ENCODE results near the gene HFE. TPM values are rescaled to one million over a fixed set of nuclear protein-coding genes. Genes with fewer than 3 reads are reported as not detected.

HFE gene
- total and polyA plus RNA-seq, 2 of the 13 experiments (the other 11 are each of a cell fraction or from before 2014, with no cell fraction given): 3.7 to 6.3 TPM

DNA sequence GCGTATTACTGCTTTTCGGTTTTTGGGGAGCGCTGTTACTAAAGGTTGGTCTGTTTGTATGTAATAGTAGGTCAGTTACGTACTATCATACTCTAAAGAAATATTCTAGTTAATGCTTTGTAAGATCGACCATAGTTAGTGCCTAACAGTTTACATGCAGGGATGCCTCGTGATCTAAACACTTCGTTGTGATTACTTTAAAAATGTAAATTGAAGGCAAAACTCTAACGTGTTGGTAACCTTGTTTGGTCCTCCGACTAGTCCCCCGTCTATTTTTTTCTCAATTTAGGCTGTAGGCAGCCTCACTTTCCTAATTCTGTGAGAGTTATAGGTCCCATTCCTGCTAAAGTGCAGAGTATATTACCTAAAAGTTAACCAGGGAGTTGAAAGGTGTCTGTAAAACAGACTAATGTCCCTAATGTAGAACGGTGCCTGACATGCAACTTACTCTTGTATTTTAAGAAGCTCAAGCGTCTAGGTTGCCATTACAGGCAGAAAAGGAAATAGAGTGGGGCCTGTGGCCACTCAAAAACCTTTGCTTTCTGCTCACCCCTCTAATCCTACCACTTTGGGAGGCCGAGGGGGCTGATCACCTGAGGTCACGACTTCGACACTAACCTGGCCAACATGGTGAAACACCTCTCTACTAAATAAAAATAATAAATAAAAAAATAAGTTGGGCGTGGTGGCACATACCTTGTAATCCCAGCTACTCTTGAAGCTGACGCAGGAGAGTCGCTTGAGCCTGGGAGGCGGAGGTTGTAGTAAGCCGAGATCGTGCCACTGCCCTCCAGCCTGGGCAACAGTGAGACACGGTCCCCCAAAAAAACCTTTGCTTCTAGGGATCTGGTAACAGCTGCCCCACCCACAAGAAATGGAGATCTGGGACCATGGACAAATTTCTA lies 37.8 kb downstream of the HFE start (continued):
- TF ChIP-seq, protein P1, sequence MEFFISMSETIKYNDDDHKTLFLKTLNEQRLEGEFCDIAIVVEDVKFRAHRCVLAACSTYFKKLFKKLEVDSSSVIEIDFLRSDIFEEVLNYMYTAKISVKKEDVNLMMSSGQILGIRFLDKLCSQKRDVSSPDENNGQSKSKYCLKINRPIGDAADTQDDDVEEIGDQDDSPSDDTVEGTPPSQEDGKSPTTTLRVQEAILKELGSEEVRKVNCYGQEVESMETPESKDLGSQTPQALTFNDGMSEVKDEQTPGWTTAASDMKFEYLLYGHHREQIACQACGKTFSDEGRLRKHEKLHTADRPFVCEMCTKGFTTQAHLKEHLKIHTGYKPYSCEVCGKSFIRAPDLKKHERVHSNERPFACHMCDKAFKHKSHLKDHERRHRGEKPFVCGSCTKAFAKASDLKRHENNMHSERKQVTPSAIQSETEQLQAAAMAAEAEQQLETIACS (CRISPR knock-in tag; IDR thresholded peaks at IDR 0.05): no peak
- no peak for TF ChIP-seq MEIS2 (CRISPR knock-in tag; IDR thresholded peaks at IDR 0.05)
- TF ChIP-seq, protein P2, sequence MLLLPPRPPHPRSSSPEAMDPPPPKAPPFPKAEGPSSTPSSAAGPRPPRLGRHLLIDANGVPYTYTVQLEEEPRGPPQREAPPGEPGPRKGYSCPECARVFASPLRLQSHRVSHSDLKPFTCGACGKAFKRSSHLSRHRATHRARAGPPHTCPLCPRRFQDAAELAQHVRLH (CRISPR knock-in tag; IDR thresholded peaks at IDR 0.05; ENCODE audit: borderline replicate concordance, low read depth): 0 out of 2 replicates have a peak, but pooled peaks have one; percentile 7

DNA sequence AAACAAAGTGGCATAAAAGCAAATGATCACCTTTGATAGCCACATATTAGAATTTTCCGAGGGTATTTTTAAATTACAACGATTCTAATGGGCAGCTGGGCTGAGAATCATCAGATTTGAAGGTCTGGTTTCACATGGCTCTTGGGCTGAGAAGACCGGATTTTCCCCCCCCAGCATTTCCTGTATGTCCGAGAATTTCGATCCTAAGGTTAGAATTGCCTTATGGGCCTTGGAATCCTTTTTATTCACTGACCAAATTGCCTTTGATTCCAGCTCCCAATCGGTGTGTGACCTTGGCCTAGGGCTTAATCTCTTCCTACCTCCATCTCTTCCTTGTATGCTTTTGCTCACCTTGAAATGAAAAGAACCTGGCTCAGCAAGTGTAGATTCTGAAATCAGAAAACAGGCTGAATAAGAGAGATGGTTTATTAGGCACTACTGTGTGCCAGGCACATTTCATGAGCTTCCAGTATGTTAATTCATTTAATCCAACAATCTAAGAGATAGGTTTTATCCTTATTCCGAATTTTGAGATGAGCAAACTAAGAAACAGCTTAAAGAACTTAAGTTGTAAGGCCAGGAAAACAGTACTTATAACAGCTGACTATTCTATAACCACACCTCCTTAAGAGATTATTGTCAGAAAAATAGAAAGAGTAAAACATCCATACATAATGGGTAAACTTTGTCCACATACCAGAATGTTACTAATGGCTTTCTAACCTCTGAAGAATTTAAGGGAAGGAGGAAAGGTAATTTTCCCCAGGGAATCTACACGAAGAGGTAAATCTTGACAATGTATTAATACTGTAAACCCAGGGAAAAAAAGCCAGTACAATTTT lies 39.4 kb downstream of the HFE start:
- 16% methylated on average over 8 of the region's 8 CpGs for WGBS (ENCODE audit: low lambda C conversion rate)
- Histone ChIP-seq H2AFZ (ENCODE audit: low read length) (no peak overlapping the region), H3K36me3 (replicated peaks in 1 of 2; ENCODE audit: control insufficient read depth in 1 of 2, insufficient read depth in 2 of 2, low read length in 2 of 2) (peaks cover 1 to 8% of the 10 kb centered on the region in 2 experiments; a peak in 4 of 5 replicates), H3K79me2 (ENCODE audit: insufficient read depth, low read length) (peaks cover 41% of the 10 kb centered on the region), H3K4me1 (ENCODE audit: insufficient read depth, low read length) (peaks cover 35% of the 10 kb centered on the region), H3K4me2 (ENCODE audit: low read depth, low read length) (peak overlapping the region; percentile 82), H3K9ac (ENCODE audit: insufficient read depth, low read depth, low read length) (peak overlapping the region; percentile 92), H3K27ac (ENCODE audit: extremely low read length, insufficient read depth, low read length) (peak overlapping the region; percentile 93), H4K20me1 (ENCODE audit: insufficient read depth, low read length) (peaks cover 20% of the 10 kb centered on the region), H3K27me3 (ENCODE audit: control insufficient read depth in 1 of 2, insufficient read depth in 2 of 2, low read length in 2 of 2) (no peaks in the 10 kb centered on the region; a peak in 2 of 5 replicates), H3K9me3 (ENCODE audit: low read length) (no peaks in the 10 kb centered on the region), H3K4me3 (replicated peaks in 1 of 3; ENCODE audit: insufficient read depth in 1 of 3, low read depth in 2 of 3, low read length in 3 of 3) (peak overlapping the region; percentile 83 to 99 (median 85))
- intact Hi-C loops (cut with micrococcal nuclease; ENCODE audit: unreplicated experiment) (no loop called here), in situ Hi-C loops (cut with HindIII; ENCODE audit: extremely low pct_ligation_motif_present, low pct_unique_long_range_greater_than_20kb) (no loop called here)
- ATAC-seq (no peak), DNase-seq (ENCODE audit: low spot score) (no peak), FAIRE-seq (no peak)
- TSS peak; percentile 4 for BruUV-seq (replicated peaks)
- ChIA-PET CTCF (ENCODE audit: low intra/inter-chr PET ratio, low total read pairs) (no interaction called here), POLR2A (interaction anchor here (1.0 to 6.4 kb wide), 18 partner anchors 10 to 196 kb away, joined by 3 to 621 read pairs (median 8); a partner anchor contains a TSS)
- TF ChIP-seq SIX4 (CRISPR knock-in tag; IDR thresholded peaks at IDR 0.05): no peak
- TF ChIP-seq POLR2AphosphoS5 (IDR thresholded peaks at IDR 0.05; ENCODE audit: low read depth, low read length): peak; percentile 7; the same call in 1 of the 2 replicates
- TF ChIP-seq, protein P3, sequence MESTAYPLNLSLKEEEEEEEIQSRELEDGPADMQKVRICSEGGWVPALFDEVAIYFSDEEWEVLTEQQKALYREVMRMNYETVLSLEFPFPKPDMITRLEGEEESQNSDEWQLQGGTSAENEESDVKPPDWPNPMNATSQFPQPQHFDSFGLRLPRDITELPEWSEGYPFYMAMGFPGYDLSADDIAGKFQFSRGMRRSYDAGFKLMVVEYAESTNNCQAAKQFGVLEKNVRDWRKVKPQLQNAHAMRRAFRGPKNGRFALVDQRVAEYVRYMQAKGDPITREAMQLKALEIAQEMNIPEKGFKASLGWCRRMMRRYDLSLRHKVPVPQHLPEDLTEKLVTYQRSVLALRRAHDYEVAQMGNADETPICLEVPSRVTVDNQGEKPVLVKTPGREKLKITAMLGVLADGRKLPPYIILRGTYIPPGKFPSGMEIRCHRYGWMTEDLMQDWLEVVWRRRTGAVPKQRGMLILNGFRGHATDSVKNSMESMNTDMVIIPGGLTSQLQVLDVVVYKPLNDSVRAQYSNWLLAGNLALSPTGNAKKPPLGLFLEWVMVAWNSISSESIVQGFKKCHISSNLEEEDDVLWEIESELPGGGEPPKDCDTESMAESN (CRISPR knock-in tag; conservative IDR thresholded peaks at IDR 0.05): no peak
- no peak for TF ChIP-seq SMC3 (IDR thresholded peaks at IDR 0.05; ENCODE audit: low read length)
- no peak for TF ChIP-seq RORA (CRISPR knock-in tag; IDR thresholded peaks at IDR 0.05)
- no peak for TF ChIP-seq GLI4 (CRISPR knock-in tag; IDR thresholded peaks at IDR 0.05; ENCODE audit: borderline replicate concordance)
- TF ChIP-seq KDM5A (IDR thresholded peaks at IDR 0.05; ENCODE audit: borderline replicate concordance, low read length): peak; percentile 40; the same call in 1 of the 2 replicates
- TF ChIP-seq ZNF746 (CRISPR knock-in tag; IDR thresholded peaks at IDR 0.05): no peak
- TF ChIP-seq, protein P4, sequence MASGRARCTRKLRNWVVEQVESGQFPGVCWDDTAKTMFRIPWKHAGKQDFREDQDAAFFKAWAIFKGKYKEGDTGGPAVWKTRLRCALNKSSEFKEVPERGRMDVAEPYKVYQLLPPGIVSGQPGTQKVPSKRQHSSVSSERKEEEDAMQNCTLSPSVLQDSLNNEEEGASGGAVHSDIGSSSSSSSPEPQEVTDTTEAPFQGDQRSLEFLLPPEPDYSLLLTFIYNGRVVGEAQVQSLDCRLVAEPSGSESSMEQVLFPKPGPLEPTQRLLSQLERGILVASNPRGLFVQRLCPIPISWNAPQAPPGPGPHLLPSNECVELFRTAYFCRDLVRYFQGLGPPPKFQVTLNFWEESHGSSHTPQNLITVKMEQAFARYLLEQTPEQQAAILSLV (CRISPR knock-in tag; IDR thresholded peaks at IDR 0.05; ENCODE audit: borderline replicate concordance): no peak
- TF ChIP-seq, protein P2 (CRISPR knock-in tag; IDR thresholded peaks at IDR 0.05; ENCODE audit: borderline replicate concordance, low read depth): no peak
